Measurements from ENCODE around the gene ARHGEF37.

DNA sequence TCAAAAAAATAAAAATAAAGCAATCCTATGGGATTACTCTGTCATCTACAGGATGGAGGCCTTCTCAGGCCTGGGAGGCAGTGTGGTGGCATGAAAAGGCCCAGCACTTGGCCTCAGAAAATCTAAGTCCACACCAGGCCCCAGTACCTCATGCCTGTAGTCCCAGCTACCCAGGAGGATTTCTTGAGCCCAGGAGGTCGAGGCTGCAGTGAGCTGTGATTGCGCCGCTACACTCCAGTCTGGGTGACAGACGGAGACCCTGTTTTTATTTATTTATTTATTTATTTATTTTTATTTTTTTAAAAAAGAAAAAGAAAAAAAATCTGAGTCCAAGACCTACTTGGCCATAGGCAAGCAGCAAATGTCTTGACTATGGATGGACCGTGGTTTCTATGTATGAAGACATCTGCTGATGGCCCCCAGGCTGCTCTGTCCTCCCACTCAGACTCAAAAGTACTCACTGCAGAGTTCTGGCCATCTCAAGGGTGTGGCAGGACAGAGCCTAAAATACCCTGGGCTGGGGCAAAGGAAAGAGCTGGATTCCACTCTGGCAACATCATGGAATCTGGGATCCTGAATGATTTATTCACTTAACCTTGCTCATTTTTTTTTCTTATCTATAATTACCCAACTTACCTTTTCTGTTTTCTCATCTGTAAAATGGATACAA is 55.0 kb downstream of the ARHGEF37 start:
- no peak for TF ChIP-seq CTCF (conservative IDR thresholded peaks at IDR 0.05; ENCODE audit: low read depth, low read length)
- no peak for TF ChIP-seq EZH2 (IDR thresholded peaks at IDR 0.05; ENCODE audit: borderline replicate concordance, low read depth, low read length, poor library complexity, severe bottlenecking)

Measured in A673 (cell line).